ENCODE measurements around the gene ENTHD1. TPM values are rescaled to one million over a fixed set of nuclear protein-coding genes. Genes with fewer than 3 reads are reported as not detected.

ENTHD1 gene
- total RNA-seq, 2 experiments from 2014 or later: not detected

GRCh38 chr22:39707351-39707750 lies 186.2 kb downstream of the ENTHD1 start:
- Histone ChIP-seq H3K9me2 (ENCODE audit: insufficient read depth, low read length) (no peaks in the 10 kb centered on the region), H4K20me1 (ENCODE audit: insufficient read depth, low read length) (no peaks in the 10 kb centered on the region), H3K9me3 (ENCODE audit: low read length) (no peaks in the 10 kb centered on the region), H3K4me3 (ENCODE audit: low read depth, low read length, poor library complexity, severe bottlenecking) (no peak overlapping the region), H2AFZ (ENCODE audit: low read length) (no peak overlapping the region), H3K4me2 (ENCODE audit: low read length) (no peak overlapping the region), H3K79me2 (ENCODE audit: insufficient read depth, low read depth, low read length) (no peaks in the 10 kb centered on the region), H3K4me1 (ENCODE audit: insufficient read depth, low read length, poor library complexity, severe bottlenecking) (no peaks in the 10 kb centered on the region), H3K27ac (ENCODE audit: low read depth, low read length, poor library complexity, severe bottlenecking) (no peak overlapping the region), H3K36me3 (ENCODE audit: insufficient read depth, low read length) (no peaks in the 10 kb centered on the region)
- BruUV-seq (replicated peaks): no TSS peak
- no peak for DNase-seq (ENCODE audit: low spot score)
- intact Hi-C loops (cut with micrococcal nuclease; ENCODE audit: unreplicated experiment): no loop called here
- TF ChIP-seq CTCF (conservative IDR thresholded peaks at IDR 0.05; ENCODE audit: low read length) (no peak), EZH2phosphoT487 (IDR thresholded peaks at IDR 0.05; ENCODE audit: borderline replicate concordance, low read depth, low read length) (no peak)
- POLR2A ChIA-PET: interaction anchor here (1.1 kb wide), 1 partner anchor 9 kb away, joined by 3 read pairs; no protein-coding TSS in a partner anchor
- CTCF ChIA-PET (ENCODE audit: unreplicated experiment): no interaction called here

GRCh38 chr22:39706376-39707140 lies 187.0 kb downstream of the ENTHD1 start:
- no peaks in the 10 kb centered on the region for H3K9me2 ChIP-seq (ENCODE audit: insufficient read depth, low read length)
- H4K20me1 ChIP-seq (ENCODE audit: insufficient read depth, low read length): no peaks in the 10 kb centered on the region
- CTCF ChIA-PET (ENCODE audit: unreplicated experiment): no interaction called here
- no TSS peak for BruUV-seq (replicated peaks)
- H2AFZ ChIP-seq (ENCODE audit: low read length): no peak overlapping the region
- POLR2A ChIA-PET: no interaction called here
- H3K4me2 ChIP-seq (ENCODE audit: low read length): no peak overlapping the region
- H3K4me1 ChIP-seq (ENCODE audit: insufficient read depth, low read length, poor library complexity, severe bottlenecking): no peaks in the 10 kb centered on the region
- H3K9me3 ChIP-seq (ENCODE audit: low read length): no peaks in the 10 kb centered on the region
- H3K79me2 ChIP-seq (ENCODE audit: insufficient read depth, low read depth, low read length): no peaks in the 10 kb centered on the region
- DNase-seq (ENCODE audit: low spot score): no peak
- H3K36me3 ChIP-seq (ENCODE audit: insufficient read depth, low read length): no peaks in the 10 kb centered on the region
- intact Hi-C loops (cut with micrococcal nuclease; ENCODE audit: unreplicated experiment): no loop called here
- no peak for TF ChIP-seq EZH2phosphoT487 (IDR thresholded peaks at IDR 0.05; ENCODE audit: borderline replicate concordance, low read depth, low read length)
- no peak for TF ChIP-seq CTCF (conservative IDR thresholded peaks at IDR 0.05; ENCODE audit: low read length)
- no peak overlapping the region for H3K27ac ChIP-seq (ENCODE audit: low read depth, low read length, poor library complexity, severe bottlenecking)
- no peak overlapping the region for H3K4me3 ChIP-seq (ENCODE audit: low read depth, low read length, poor library complexity, severe bottlenecking)

- DNase-seq (ENCODE audit: low spot score): no peak
- Histone ChIP-seq H2AFZ (ENCODE audit: low read length) (no peak overlapping the region), H3K4me3 (ENCODE audit: low read depth, low read length, poor library complexity, severe bottlenecking) (no peak overlapping the region), H3K4me2 (ENCODE audit: low read length) (no peak overlapping the region), H3K27ac (ENCODE audit: low read depth, low read length, poor library complexity, severe bottlenecking) (no peak overlapping the region), H4K20me1 (ENCODE audit: insufficient read depth, low read length) (no peaks in the 10 kb centered on the region), H3K9me2 (ENCODE audit: insufficient read depth, low read length) (no peaks in the 10 kb centered on the region), H3K4me1 (ENCODE audit: insufficient read depth, low read length, poor library complexity, severe bottlenecking) (no peaks in the 10 kb centered on the region), H3K9me3 (ENCODE audit: low read length) (no peaks in the 10 kb centered on the region), H3K79me2 (ENCODE audit: insufficient read depth, low read depth, low read length) (no peaks in the 10 kb centered on the region), H3K36me3 (ENCODE audit: insufficient read depth, low read length) (no peaks in the 10 kb centered on the region)
- intact Hi-C loops (cut with micrococcal nuclease; ENCODE audit: unreplicated experiment): no loop called here
- ChIA-PET POLR2A (no interaction called here), CTCF (ENCODE audit: unreplicated experiment) (no interaction called here)
- TF ChIP-seq CTCF (conservative IDR thresholded peaks at IDR 0.05; ENCODE audit: low read length) (no peak), EZH2phosphoT487 (IDR thresholded peaks at IDR 0.05; ENCODE audit: borderline replicate concordance, low read depth, low read length) (no peak)
- BruUV-seq (replicated peaks): no TSS peak
Observed at GRCh38 chr22:39705386-39705785, 188.2 kb downstream of the ENTHD1 start.
